Measurements from ENCODE around the gene BBS7. TPM values are rescaled to one million over a fixed set of nuclear protein-coding genes. Genes with fewer than 3 reads are reported as not detected.

BBS7 gene
- total RNA-seq, 1 experiment from 2014 or later = 20.5 TPM

DNA sequence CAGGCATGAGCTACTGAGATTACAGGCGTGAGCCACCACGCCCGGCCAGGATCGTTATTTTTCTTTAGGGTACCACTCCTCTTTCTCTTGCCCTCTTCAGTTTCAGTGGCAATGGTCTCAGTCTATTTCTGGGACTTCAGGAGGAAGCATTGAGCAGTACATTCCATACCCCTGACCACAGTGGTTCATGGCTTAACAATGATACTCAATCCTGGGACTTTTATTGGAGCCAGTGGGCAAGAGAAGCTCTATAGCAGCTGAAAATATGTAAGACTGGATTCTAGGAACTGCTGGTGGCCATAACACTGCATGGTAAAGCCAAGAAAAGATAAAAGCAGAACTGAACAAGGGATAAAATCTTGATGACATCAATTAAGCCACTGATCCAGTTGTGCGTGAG is 40.8 kb downstream of the BBS7 start:
- ATAC-seq = no peak
- CTCF ChIA-PET = no interaction called here
- H3K4me1 Mint-ChIP-seq = no peaks in the 10 kb centered on the region
- POLR2A ChIA-PET = no interaction called here
- no peaks in the 10 kb centered on the region for H3K36me3 Mint-ChIP-seq
- no peaks in the 10 kb centered on the region for H3K27me3 Mint-ChIP-seq (ENCODE audit: low read depth)
- no peak for DNase-seq (ENCODE audit: low spot score)
- no peak overlapping the region for H3K4me3 Mint-ChIP-seq
- H3K27ac Mint-ChIP-seq = no peak overlapping the region
- H3K9me3 Mint-ChIP-seq = no peaks in the 10 kb centered on the region
- TF ChIP-seq, protein P1, sequence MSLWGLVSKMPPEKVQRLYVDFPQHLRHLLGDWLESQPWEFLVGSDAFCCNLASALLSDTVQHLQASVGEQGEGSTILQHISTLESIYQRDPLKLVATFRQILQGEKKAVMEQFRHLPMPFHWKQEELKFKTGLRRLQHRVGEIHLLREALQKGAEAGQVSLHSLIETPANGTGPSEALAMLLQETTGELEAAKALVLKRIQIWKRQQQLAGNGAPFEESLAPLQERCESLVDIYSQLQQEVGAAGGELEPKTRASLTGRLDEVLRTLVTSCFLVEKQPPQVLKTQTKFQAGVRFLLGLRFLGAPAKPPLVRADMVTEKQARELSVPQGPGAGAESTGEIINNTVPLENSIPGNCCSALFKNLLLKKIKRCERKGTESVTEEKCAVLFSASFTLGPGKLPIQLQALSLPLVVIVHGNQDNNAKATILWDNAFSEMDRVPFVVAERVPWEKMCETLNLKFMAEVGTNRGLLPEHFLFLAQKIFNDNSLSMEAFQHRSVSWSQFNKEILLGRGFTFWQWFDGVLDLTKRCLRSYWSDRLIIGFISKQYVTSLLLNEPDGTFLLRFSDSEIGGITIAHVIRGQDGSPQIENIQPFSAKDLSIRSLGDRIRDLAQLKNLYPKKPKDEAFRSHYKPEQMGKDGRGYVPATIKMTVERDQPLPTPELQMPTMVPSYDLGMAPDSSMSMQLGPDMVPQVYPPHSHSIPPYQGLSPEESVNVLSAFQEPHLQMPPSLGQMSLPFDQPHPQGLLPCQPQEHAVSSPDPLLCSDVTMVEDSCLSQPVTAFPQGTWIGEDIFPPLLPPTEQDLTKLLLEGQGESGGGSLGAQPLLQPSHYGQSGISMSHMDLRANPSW (CRISPR knock-in tag; conservative IDR thresholded peaks at IDR 0.05; ENCODE audit: low read depth) = no peak
- TF ChIP-seq ZNF423 (CRISPR knock-in tag; IDR thresholded peaks at IDR 0.05) (no peak), ZBTB21 (CRISPR knock-in tag; IDR thresholded peaks at IDR 0.05; ENCODE audit: borderline replicate concordance) (no peak)
- TF ChIP-seq, protein P2, sequence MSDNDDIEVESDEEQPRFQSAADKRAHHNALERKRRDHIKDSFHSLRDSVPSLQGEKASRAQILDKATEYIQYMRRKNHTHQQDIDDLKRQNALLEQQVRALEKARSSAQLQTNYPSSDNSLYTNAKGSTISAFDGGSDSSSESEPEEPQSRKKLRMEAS (CRISPR knock-in tag; IDR thresholded peaks at IDR 0.05) = no peak

- ChIA-PET CTCF (no interaction called here), POLR2A (no interaction called here)
- DNase-seq (ENCODE audit: low spot score) = no peak
- no peak for TF ChIP-seq KAT7 (CRISPR knock-in tag; IDR thresholded peaks at IDR 0.05; ENCODE audit: borderline replicate concordance)
- no peak for TF ChIP-seq ZNF317 (CRISPR knock-in tag; IDR thresholded peaks at IDR 0.05; ENCODE audit: borderline replicate concordance, low read depth)
- Mint-ChIP-seq H3K36me3 (no peaks in the 10 kb centered on the region), H3K27me3 (ENCODE audit: low read depth) (no peaks in the 10 kb centered on the region; the same call in 1 of the 2 replicates), H3K9me3 (no peaks in the 10 kb centered on the region), H3K4me1 (no peaks in the 10 kb centered on the region), H3K27ac (no peak overlapping the region), H3K4me3 (no peak overlapping the region)
- ATAC-seq = no peak
These were observed 42.4 kb downstream of the BBS7 start for GRCh38 chr4:121827853-121828252.

DNA sequence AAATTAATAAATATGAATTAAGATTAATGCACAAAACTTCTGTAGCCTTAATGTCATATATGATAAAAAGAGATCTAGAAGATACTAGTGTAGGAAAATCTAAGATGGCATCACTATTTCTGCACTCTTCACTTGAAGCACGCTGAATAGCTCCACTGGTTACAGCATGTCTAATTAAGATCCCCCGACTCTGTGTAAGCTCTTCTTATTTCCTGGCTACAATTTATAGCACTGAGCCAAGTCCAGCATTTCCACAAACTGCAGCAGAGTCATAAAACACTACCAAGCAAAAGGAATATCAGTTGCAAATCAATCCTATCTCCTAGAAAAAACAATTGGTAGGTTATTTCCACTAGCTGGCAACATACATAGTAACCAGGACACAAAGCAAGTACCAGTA is 45.3 kb downstream of the BBS7 start:
- H3K9me3 Mint-ChIP-seq = no peaks in the 10 kb centered on the region
- H3K4me3 Mint-ChIP-seq = no peak overlapping the region; the same call in 1 of the 2 replicates
- POLR2A ChIA-PET = interaction anchor here (1.3 kb wide), 1 partner anchor 45 kb away, joined by 4 read pairs; the partner anchor contains the start of gene BBS7
- no peaks in the 10 kb centered on the region; the same call in 1 of the 2 replicates for H3K27me3 Mint-ChIP-seq (ENCODE audit: low read depth)
- H3K36me3 Mint-ChIP-seq = peaks cover 25% of the 10 kb centered on the region
- ATAC-seq (no peak), DNase-seq (ENCODE audit: low spot score) (no peak)
- TF ChIP-seq NR3C1 (CRISPR knock-in tag; conservative IDR thresholded peaks at IDR 0.05; ENCODE audit: low read depth) (no peak), NFYB (CRISPR knock-in tag; conservative IDR thresholded peaks at IDR 0.05; ENCODE audit: low read depth) (no peak), HMGA2 (CRISPR knock-in tag; IDR thresholded peaks at IDR 0.05) (no peak), KAT7 (CRISPR knock-in tag; IDR thresholded peaks at IDR 0.05; ENCODE audit: borderline replicate concordance) (no peak), RELA (CRISPR knock-in tag; IDR thresholded peaks at IDR 0.05; ENCODE audit: borderline replicate concordance) (no peak), ZNF138 (CRISPR knock-in tag; conservative IDR thresholded peaks at IDR 0.05) (no peak), NR2C2 (CRISPR knock-in tag; IDR thresholded peaks at IDR 0.05) (no peak), ZNF423 (CRISPR knock-in tag; IDR thresholded peaks at IDR 0.05) (no peak), ATF1 (CRISPR knock-in tag; IDR thresholded peaks at IDR 0.05) (no peak), ZNF317 (CRISPR knock-in tag; IDR thresholded peaks at IDR 0.05; ENCODE audit: borderline replicate concordance, low read depth) (no peak), JAZF1 (CRISPR knock-in tag; IDR thresholded peaks at IDR 0.05) (no peak), MYBL2 (CRISPR knock-in tag; IDR thresholded peaks at IDR 0.05) (no peak), TCF7 (CRISPR knock-in tag; IDR thresholded peaks at IDR 0.05; ENCODE audit: low read depth) (no peak), USF1 (CRISPR knock-in tag; IDR thresholded peaks at IDR 0.05) (no peak), CREM (CRISPR knock-in tag; IDR thresholded peaks at IDR 0.05) (no peak), FOXJ3 (CRISPR knock-in tag; IDR thresholded peaks at IDR 0.05; ENCODE audit: borderline replicate concordance) (no peak)
- TF ChIP-seq, protein P3, sequence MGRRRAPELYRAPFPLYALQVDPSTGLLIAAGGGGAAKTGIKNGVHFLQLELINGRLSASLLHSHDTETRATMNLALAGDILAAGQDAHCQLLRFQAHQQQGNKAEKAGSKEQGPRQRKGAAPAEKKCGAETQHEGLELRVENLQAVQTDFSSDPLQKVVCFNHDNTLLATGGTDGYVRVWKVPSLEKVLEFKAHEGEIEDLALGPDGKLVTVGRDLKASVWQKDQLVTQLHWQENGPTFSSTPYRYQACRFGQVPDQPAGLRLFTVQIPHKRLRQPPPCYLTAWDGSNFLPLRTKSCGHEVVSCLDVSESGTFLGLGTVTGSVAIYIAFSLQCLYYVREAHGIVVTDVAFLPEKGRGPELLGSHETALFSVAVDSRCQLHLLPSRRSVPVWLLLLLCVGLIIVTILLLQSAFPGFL (CRISPR knock-in tag; IDR thresholded peaks at IDR 0.05; ENCODE audit: borderline replicate concordance) = no peak
- TF ChIP-seq, protein P4, sequence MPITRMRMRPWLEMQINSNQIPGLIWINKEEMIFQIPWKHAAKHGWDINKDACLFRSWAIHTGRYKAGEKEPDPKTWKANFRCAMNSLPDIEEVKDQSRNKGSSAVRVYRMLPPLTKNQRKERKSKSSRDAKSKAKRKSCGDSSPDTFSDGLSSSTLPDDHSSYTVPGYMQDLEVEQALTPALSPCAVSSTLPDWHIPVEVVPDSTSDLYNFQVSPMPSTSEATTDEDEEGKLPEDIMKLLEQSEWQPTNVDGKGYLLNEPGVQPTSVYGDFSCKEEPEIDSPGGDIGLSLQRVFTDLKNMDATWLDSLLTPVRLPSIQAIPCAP (CRISPR knock-in tag; IDR thresholded peaks at IDR 0.05) = no peak
- TF ChIP-seq, protein P5, sequence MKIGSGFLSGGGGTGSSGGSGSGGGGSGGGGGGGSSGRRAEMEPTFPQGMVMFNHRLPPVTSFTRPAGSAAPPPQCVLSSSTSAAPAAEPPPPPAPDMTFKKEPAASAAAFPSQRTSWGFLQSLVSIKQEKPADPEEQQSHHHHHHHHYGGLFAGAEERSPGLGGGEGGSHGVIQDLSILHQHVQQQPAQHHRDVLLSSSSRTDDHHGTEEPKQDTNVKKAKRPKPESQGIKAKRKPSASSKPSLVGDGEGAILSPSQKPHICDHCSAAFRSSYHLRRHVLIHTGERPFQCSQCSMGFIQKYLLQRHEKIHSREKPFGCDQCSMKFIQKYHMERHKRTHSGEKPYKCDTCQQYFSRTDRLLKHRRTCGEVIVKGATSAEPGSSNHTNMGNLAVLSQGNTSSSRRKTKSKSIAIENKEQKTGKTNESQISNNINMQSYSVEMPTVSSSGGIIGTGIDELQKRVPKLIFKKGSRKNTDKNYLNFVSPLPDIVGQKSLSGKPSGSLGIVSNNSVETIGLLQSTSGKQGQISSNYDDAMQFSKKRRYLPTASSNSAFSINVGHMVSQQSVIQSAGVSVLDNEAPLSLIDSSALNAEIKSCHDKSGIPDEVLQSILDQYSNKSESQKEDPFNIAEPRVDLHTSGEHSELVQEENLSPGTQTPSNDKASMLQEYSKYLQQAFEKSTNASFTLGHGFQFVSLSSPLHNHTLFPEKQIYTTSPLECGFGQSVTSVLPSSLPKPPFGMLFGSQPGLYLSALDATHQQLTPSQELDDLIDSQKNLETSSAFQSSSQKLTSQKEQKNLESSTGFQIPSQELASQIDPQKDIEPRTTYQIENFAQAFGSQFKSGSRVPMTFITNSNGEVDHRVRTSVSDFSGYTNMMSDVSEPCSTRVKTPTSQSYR (CRISPR knock-in tag; IDR thresholded peaks at IDR 0.05) = no peak
- CTCF ChIA-PET = no interaction called here
- no peak overlapping the region for H3K27ac Mint-ChIP-seq
- H3K4me1 Mint-ChIP-seq = peaks cover 9% of the 10 kb centered on the region

Data from WTC11 (cell line).